OCI-LY7 (cell line): ENCODE data around the gene AKT3. TPM values are rescaled to one million over a fixed set of nuclear protein-coding genes. Genes with fewer than 3 reads are reported as not detected.

ENCODE experiments used
- BruUV-seq: library from RNA; stranded (reverse); fragments of 400-500 nt; replicated peaks from 2 replicates; lab custom pipeline; 2021; lab: Mats Ljungman, UMichigan
- CTCF ChIA-PET: fragments of 300-600 bp; sonication (Branson Sonifier 250); formaldehyde crosslinking; loops from one replicate; lab custom pipeline; 2022; ENCODE audit warnings: antibody characterized with exemption; ENCODE audit not compliant: unreplicated experiment; lab: Charles Lee
- POLR2A ChIA-PET: fragments of 300-600 bp; sonication (Branson Sonifier 250); formaldehyde crosslinking; loops from one replicate; lab custom pipeline; 2022; ENCODE audit warnings: antibody characterized with exemption; lab: Charles Lee
- DNase-seq: peaks from one replicate; pipeline ENCODE4 v3.0.0-alpha.2; 2015; ENCODE audit warnings: low spot score
- H2AFZ ChIP-seq: fragments of 200-600 bp; sonication (generic), shearing (Covaris generic); 2 replicates; pipeline ENCODE4 v1.6.1; 2014; ENCODE audit warnings: mild to moderate bottlenecking, antibody characterized with exemption, low read length, moderate library complexity
- H3K27ac ChIP-seq: fragments of 200-600 bp; sonication (generic); 2 replicates; pipeline ENCODE4 v1.5.1; 2014; ENCODE audit warnings: mixed run types, low read depth, mild to moderate bottlenecking, moderate library complexity, low read length, inconsistent platforms; ENCODE audit not compliant: poor library complexity, severe bottlenecking
- H3K36me3 ChIP-seq: fragments of 200-600 bp; sonication (generic); 2 replicates; pipeline ENCODE4 v1.6.1; 2014; ENCODE audit warnings: mild to moderate bottlenecking, antibody characterized with exemption, low read length, moderate library complexity, mixed read lengths; ENCODE audit not compliant: insufficient read depth
- H3K4me1 ChIP-seq: fragments of 200-600 bp; sonication (generic); 2 replicates; pipeline ENCODE4 v1.5.1; 2014; ENCODE audit warnings: mild to moderate bottlenecking, low read length; ENCODE audit not compliant: insufficient read depth, poor library complexity, severe bottlenecking
- H3K4me2 ChIP-seq: fragments of 200-600 bp; sonication (generic); 2 replicates; pipeline ENCODE4 v1.6.1; 2014; ENCODE audit warnings: mild to moderate bottlenecking, low read length
- H3K4me3 ChIP-seq: fragments of 200-600 bp; sonication (generic); 2 replicates; pipeline ENCODE4 v1.5.1; 2014; ENCODE audit warnings: mild to moderate bottlenecking, low read depth, low read length; ENCODE audit not compliant: poor library complexity, severe bottlenecking
- H3K79me2 ChIP-seq: fragments of 200-600 bp; sonication (generic); 2 replicates; pipeline ENCODE4 v1.6.1; 2016; ENCODE audit warnings: low read depth, mild to moderate bottlenecking, low read length, moderate library complexity, mixed read lengths; ENCODE audit not compliant: insufficient read depth
- H3K9me2 ChIP-seq: fragments of 200-600 bp; sonication (generic); 2 replicates; pipeline ENCODE4 v1.6.1; 2016; ENCODE audit warnings: mild to moderate bottlenecking, low read length, mixed read lengths; ENCODE audit not compliant: insufficient read depth
- H3K9me3 ChIP-seq: fragments of 200-600 bp; sonication (generic); 2 replicates; pipeline ENCODE4 v1.6.1; 2014; ENCODE audit warnings: mild to moderate bottlenecking, mixed run types, low read length, mixed read lengths
- H4K20me1 ChIP-seq: fragments of 200-600 bp; sonication (generic); 2 replicates; pipeline ENCODE4 v1.6.1; 2014; ENCODE audit warnings: mild to moderate bottlenecking, antibody characterized with exemption, low read length, moderate library complexity, mixed read lengths; ENCODE audit not compliant: insufficient read depth
- EZH2phosphoT487 ChIP-seq: fragments of 200-600 bp; sonication (generic); IDR thresholded peaks from 2 replicates; pipeline ENCODE4 v1.6.1; 2018; ENCODE audit warnings: low read depth, borderline replicate concordance, mild to moderate bottlenecking, mixed run types, antibody characterized with exemption, low read length, moderate library complexity, mixed read lengths
- intact Hi-C: fragments of 100-400 bp; cut with micrococcal nuclease; formaldehyde crosslinking; loops from one replicate; pipeline ENCODE4 v1.10.0; 2022; ENCODE audit not compliant: unreplicated experiment
- total RNA-seq, 2 experiments: library from RNA; depleted of rRNA in 1 of 2; stranded (reverse); fragments of >200 nt in 1 of 2; shearing (Covaris generic) in 1 of 2; gene quantifications; 2 replicates each; pipeline ENCODE4 v1.2.3, GENCODE V29; 2014 to 2022
- TF ChIP-seq, protein P1 (sequence below): fragments of 200-600 bp; sonication (generic); conservative IDR thresholded peaks from 2 replicates; pipeline ENCODE4 v1.5.1; 2014; ENCODE audit warnings: mild to moderate bottlenecking, antibody characterized with exemption, low read length, moderate library complexity, mixed read lengths

The AKT3 gene
- total RNA-seq, 2 experiments from 2014 or later, result 0.29 TPM; not detected in 1

DNA sequence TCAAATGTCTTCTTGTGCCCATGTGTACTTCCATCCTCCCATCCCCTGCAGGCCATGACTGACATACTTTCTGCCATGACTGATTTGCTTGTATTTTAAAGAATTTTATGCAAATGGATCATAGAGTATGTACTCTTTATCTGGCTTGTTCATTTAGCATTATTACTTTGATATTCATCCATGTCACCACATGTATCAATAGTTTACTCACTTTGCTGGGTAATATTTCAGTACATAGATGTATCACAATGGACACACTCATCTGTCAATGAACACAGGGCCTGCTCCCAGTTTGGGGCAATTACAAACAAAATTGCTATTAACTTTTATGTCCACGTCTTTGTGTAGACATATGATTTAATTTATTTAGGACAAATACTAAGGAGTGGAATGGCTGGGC, 335.1 kb downstream of the AKT3 start:
- Histone ChIP-seq H2AFZ (no peak overlapping the region), H3K9me3 (no peaks in the 10 kb centered on the region), H3K4me1 (no peaks in the 10 kb centered on the region), H3K4me3 (no peak overlapping the region), H3K4me2 (no peak overlapping the region), H3K36me3 (no peaks in the 10 kb centered on the region), H3K27ac (no peak overlapping the region), H3K9me2 (no peaks in the 10 kb centered on the region), H4K20me1 (no peaks in the 10 kb centered on the region), H3K79me2 (no peaks in the 10 kb centered on the region)
- no peak for TF ChIP-seq EZH2phosphoT487
- TF ChIP-seq, protein P1, sequence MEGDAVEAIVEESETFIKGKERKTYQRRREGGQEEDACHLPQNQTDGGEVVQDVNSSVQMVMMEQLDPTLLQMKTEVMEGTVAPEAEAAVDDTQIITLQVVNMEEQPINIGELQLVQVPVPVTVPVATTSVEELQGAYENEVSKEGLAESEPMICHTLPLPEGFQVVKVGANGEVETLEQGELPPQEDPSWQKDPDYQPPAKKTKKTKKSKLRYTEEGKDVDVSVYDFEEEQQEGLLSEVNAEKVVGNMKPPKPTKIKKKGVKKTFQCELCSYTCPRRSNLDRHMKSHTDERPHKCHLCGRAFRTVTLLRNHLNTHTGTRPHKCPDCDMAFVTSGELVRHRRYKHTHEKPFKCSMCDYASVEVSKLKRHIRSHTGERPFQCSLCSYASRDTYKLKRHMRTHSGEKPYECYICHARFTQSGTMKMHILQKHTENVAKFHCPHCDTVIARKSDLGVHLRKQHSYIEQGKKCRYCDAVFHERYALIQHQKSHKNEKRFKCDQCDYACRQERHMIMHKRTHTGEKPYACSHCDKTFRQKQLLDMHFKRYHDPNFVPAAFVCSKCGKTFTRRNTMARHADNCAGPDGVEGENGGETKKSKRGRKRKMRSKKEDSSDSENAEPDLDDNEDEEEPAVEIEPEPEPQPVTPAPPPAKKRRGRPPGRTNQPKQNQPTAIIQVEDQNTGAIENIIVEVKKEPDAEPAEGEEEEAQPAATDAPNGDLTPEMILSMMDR, result no peak
- intact Hi-C loops, result no loop called here
- POLR2A ChIA-PET, result no interaction called here
- BruUV-seq, result no TSS peak
- CTCF ChIA-PET, result no interaction called here
- no peak for DNase-seq

DNA sequence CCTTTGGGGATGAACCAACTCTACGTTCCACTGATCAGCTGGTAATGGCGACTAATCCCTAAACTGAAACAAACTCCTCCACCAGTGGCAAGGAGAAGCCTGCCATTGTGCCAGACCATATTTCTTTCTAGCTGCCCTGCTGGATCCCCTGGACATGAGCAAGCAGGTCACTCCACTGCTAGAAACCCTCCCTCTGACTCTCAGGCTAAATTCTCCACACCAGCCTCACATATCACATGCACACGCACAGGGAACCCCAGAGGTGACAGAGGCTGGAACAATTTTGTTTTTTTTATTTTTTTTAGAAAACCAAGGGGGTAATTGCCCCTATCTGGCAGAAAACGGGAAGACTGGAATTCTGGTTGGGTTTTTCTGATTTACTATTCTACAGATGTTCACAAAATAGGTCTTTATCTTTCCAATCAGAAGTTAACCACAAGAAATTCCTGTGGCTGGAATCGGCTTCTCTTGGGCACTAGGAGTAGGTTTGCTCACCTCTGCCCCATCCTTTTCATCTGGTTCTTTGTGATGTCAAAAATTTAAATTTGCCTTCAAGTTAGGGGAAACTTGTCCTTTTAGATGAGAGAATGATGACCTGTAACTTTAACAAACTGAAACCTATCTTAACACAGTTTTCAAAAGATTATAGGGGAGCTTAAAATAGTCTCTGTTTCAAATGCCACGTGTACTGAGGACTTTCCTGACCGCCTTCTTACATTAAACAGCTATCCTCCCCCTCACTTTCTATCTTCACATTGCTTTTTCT, 336.1 kb downstream of the AKT3 start:
- H3K79me2 ChIP-seq, result no peaks in the 10 kb centered on the region
- no peaks in the 10 kb centered on the region for H3K9me2 ChIP-seq
- no peak overlapping the region for H2AFZ ChIP-seq
- no TSS peak for BruUV-seq
- ChIA-PET CTCF (no interaction called here), POLR2A (no interaction called here)
- H3K4me3 ChIP-seq, result no peak overlapping the region
- no peaks in the 10 kb centered on the region for H3K36me3 ChIP-seq
- no peaks in the 10 kb centered on the region for H3K9me3 ChIP-seq
- H3K27ac ChIP-seq, result no peak overlapping the region
- intact Hi-C loops, result no loop called here
- no peaks in the 10 kb centered on the region for H4K20me1 ChIP-seq
- no peaks in the 10 kb centered on the region for H3K4me1 ChIP-seq
- H3K4me2 ChIP-seq, result no peak overlapping the region
- DNase-seq, result no peak
- TF ChIP-seq, protein P1, result no peak
- no peak for TF ChIP-seq EZH2phosphoT487

DNA sequence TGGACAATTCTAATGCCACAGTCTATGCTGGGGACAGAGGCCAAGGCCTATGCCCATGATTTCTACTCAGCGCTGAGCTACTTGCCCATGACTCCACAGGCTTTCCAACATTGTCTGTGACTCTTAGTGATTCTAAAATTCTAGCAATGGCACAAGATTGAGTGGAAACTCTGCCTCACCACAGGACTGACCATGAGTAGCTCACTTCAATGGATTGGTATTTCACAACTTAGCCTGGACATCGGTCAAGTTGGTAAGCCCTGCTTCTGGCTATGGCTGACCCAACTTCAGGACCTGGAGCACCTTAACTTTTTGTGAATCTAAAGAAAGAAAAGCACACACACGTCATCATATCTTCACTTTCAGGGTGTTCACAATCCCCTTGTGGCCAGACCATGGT, 339.1 kb downstream of the AKT3 start:
- H3K9me3 ChIP-seq, result no peaks in the 10 kb centered on the region
- BruUV-seq, result no TSS peak
- no peaks in the 10 kb centered on the region for H3K4me1 ChIP-seq
- H3K79me2 ChIP-seq, result no peaks in the 10 kb centered on the region
- H3K36me3 ChIP-seq, result no peaks in the 10 kb centered on the region
- H3K9me2 ChIP-seq, result no peaks in the 10 kb centered on the region
- ChIA-PET POLR2A (no interaction called here), CTCF (no interaction called here)
- intact Hi-C loops, result no loop called here
- no peak overlapping the region for H3K4me2 ChIP-seq
- no peak overlapping the region for H2AFZ ChIP-seq
- no peak for TF ChIP-seq EZH2phosphoT487
- TF ChIP-seq, protein P1, result no peak
- no peak overlapping the region for H3K27ac ChIP-seq
- H3K4me3 ChIP-seq, result no peak overlapping the region
- DNase-seq, result no peak
- no peaks in the 10 kb centered on the region for H4K20me1 ChIP-seq
